ENCODE results near the gene CDYL.

Gene CDYL

GRCh38 chr6:4885341-4885933 lies 109.2 kb downstream of the CDYL start:
- no peak for DNase-seq

GRCh38 chr6:4888841-4889240 lies 112.6 kb downstream of the CDYL start:
- no peak for DNase-seq

DNA sequence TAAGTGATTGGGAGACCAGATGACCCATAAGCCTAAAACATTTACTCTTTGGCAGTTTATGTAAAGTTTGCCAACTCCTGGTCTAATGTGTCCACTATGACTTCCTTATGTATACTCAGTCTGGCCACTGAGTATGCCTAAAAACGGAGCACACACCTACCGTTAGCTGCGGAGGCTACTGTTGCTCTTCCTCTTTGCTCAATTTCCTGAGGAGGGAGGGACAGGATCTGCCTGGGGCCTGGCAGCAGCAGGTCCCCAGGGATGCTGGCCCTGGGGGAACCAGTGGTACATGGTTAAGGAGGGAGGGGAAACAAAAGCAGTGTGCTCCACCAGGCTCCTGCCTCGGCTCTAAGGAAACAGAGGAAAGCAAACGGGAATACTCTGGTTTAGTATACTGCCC lies 113.5 kb downstream of the CDYL start:
- DNase-seq, result no peak

DNA sequence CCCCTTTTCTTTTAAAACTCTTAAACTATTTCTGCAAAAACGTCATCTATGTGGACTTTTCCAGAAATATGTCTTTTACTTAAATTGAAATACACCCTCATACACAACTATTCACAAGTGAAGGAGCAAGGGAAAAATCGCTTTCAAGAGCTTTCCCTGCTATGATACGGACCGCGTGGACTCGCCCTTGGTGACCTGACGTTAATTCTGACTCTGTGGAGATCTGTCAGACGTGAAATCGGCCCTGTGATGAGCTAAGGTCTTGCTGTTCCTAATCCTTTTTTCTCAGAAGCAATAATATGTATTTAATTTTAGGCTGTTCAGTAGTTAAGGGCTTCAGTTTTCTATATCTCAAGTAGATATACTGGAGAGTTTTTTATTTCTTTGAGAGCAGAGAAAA lies 114.0 kb downstream of the CDYL start:
- DNase-seq, result no peak

GRCh38 chr6:4890627-4891026 lies 114.4 kb downstream of the CDYL start:
- no peak for DNase-seq

- DNase-seq, result no peak
Measured at GRCh38 chr6:4891141-4891540, 114.9 kb downstream of the CDYL start.

- DNase-seq, result no peak
Measured at GRCh38 chr6:4892785-4893485, 116.7 kb downstream of the CDYL start.

- DNase-seq, result no peak
Measured at GRCh38 chr6:4894049-4894448, 117.8 kb downstream of the CDYL start.

GRCh38 chr6:4895971-4896370 lies 119.8 kb downstream of the CDYL start:
- DNase-seq, result no peak

DNA sequence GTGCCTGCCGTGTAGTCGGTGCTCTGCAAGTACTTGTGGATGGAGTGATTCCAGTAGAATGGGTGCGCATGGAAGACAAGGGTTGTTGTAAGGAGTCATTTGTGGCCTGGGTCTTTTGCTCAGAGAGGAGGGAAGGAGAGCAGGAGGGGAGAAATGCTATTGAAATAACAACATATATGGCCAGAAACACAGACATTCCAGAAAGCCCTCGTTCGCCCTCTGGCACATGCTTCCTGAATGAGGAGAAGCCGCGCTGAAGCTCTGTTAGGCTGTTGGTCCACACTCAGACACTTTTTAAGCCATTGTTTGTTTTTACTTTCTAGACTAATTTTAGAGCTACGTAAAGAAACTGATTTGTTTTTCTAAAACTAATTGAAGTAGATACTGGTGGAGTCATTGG lies 120.2 kb downstream of the CDYL start:
- DNase-seq, result no peak

DNA sequence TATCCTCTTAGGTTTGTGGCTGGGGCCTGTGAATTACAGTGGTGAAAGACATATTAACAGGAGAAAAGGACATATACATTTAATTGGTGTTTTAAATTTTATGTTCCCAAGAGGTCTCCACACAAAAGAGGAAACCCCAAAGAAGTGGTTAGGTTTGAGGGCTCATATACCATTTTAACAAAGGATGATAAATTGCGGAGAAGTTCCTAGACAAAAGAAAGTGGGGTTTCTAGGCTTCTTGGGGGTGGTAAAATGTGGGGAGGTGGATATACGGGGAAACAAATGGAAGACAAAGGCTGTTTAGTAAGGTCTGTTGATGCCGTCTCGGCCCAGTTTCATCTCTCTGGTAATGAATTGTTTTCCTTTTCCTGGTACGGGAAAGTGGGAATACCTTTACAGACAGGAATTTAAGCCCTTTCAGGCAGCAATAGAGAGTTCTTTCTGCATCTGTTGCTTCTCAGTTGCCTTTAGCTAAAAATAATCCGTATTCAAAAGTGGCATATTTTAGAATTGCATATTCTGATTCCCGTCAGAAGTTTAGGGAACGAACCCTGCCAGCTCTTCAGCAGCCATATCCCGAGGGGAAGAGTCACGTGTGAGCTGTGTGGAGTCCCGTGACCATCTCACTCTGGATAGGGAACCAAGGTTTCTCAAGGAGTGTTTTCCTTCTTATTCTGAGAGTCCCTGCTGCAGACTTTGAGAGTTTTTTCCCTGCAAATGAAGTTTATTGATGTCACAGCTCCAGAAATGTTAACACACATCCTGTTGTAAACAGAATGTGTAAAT lies 123.2 kb downstream of the CDYL start:
- DNase-seq, result no peak

GRCh38 chr6:4901386-4902061 lies 125.3 kb downstream of the CDYL start:
- DNase-seq, result no peak

DNA sequence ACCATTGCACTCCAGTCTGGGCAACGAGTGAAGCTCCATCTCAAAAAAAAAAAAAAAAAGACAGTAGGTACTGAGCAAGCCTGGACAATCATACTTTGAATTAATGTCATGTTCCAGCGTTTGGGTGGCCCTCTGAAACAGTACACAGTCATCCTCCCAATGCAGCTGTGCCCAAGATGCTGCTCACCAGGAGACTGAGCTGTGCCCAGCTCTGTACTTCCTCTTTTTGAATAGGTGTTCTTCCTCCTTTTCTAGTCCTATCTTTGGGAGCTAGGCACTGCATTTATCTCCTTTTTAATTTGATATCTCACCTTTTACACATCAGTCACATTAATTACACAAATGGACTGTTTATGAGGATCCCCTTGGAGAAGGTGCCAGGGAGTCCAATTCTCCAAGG lies 126.2 kb downstream of the CDYL start:
- DNase-seq, result no peak

GRCh38 chr6:4903121-4903520 lies 126.9 kb downstream of the CDYL start:
- no peak for DNase-seq

DNA sequence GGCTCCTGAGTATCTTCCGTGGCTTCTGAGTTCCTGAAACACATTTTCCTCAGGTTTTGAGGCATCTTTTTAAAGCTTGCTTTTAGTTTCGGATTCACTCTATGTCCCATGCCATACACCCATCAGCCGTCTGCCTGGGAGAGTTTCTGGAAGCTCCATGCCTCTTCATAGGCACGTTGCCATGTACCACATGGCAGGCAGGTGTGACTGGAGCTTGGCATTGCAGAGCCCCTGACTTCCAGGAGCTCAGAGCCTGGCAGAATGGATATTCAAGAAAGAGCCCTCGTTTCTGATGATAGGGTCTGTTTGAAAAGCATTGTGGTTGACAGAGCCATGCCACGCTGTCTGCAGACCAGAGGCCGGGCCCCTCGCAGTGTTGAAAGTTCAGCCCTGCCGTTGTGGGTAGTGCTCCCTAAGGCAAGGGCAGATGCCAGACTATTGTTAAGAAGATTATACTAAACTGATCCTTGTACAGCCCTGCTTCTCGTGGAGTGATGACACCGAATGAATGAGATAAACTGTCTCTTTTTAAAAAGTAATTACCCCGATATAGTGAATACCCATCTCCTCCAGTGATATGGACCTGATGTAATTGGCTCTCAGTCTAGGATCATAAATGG lies 127.7 kb downstream of the CDYL start:
- no peak for DNase-seq

- no peak for DNase-seq
Measured at GRCh38 chr6:4904461-4905025, 128.3 kb downstream of the CDYL start.

DNA sequence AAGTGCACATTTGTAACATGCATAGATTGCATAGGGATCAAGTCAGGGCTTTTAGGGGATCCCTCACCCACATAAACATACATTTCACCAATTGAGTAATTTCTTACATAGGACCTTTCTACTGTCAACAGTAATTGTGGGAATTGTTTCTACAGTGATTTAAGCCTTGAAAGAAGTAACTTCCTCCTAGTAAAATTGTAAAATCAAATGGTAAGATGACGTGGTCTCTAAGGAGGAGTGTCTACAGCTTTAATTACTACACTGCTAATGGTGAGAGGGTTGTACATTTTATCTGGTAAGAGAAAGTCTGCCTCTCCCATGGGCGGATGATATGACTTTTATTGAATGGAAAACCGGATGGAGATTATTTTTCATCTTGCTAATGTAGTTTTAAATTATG lies 129.6 kb downstream of the CDYL start:
- no peak for DNase-seq

DNA sequence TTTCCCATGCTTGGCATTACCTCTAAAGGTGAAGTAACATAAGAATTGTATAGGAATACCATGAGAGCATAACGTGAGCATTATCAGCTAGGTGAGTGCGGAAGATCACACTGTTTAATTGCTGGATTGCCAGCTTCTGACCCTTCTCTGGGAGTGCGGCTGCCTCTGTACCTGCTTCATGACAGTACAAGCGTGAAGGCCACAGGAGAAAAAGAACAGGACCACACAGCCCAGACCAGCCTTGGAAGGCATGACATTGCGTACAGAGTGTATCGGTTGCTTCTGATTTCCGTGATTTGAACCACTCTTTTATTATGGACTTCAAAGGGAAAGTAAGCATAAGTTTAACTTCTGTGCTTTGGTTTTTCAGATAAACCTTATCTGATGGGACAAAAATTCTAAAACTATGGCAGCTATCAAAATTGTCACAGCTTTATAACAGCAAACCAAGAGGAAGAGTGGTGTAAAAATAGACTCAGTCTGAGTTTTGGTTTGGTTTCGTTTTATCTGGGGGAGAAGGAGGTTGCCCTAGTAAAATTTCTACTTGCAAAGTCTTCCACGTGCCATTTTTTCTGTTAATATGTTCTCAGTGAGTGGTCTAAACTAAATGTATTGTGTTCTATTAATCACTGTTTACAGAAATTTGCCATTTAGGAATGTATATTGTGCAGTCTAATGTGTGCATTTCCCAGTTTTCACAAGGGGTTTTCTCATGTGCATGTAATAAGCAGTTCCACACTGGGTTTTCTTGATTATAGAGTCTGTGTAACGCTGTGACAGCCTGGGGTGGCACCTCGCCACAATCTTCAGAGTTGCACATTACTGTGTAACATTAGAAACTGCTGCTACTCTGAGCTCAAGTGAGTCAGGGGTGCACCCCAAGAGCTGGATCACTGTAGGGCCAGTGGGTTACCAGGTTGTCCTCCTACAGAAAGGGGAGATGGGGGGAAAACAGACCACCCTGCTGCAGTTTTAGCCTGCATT lies 130.4 kb downstream of the CDYL start:
- DNase-seq, result no peak

DNA sequence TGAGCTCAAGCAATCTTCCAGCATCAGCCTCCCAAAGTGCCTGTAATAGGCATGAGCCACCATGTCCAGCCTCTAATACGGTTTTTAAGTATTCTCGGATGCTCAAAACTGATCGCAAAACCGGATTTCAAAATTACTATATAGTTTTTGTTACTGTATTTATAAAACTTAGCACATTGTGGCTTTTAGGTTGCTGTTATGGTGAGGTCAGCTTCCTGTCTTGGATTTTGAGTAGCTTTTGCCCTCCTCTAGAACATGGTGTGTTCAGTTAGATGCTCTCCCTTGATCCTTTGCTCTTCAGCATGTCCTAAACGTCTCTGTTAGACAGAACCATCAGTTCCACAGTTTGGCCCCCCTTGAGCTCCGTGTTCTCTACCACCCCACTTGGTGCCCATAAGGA lies 131.4 kb downstream of the CDYL start:
- no peak for DNase-seq

DNA sequence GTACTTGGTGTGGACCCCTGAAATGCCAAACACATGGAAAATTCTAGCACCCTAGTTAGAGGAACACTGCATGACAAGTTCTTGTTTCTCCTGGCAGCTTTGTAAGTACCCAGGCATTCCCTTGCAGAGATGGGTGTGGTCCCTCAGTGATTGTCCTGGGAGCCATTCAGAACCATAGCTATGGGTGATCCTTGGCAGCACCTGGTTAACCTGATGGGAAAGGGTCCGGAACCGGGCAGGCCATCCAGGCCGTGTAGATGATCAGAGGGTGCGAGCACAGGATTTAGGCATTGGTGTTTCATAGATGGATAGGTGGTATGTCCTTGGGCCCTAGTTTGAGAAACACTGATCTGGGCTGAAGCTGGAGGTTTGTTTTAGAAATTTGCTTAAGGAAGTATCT lies 131.9 kb downstream of the CDYL start:
- DNase-seq, result no peak

DNA sequence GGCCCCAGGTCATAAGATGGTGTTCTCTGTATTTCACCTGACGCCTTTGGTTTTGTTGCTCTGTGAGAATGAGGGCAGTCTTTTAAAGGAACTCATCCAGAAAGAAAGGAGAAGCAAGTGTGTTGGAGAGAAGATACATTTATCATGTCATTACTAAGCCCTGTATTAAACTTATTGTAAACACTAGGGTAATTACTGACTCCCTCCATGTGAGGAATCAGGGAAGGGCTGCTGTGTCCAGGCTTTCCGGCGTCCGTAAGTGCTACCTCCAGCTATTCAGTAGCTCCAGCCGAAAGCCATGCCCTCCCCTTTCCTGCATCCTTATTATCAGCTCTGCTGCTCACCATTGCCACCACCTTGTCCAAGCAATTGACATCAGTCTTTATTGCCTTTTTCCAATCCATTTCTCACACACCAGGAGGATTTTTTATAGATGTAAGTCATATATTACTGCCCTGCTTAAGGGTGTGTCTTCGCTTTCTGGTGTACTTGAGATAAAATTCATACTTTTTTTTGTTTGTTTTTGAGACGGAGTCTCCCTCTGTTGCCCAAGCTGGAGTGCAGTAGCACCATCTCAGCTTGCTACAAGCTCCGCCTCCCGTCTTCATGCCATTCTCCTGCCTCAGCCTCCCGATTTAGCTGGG lies 133.0 kb downstream of the CDYL start:
- no peak for DNase-seq
